ENCODE measurements around the gene STARD3NL. TPM values are rescaled to one million over a fixed set of nuclear protein-coding genes. Genes with fewer than 3 reads are reported as not detected.
A peak's percentile ranks its signal among the peaks of the same experiment; 100 is the strongest.

STARD3NL gene
- total and polyA plus RNA-seq, 2 of the 13 experiments (the other 11 are each of a cell fraction or from before 2014, with no cell fraction given), result 37.3 to 42.3 TPM

- TF ChIP-seq ZNF687 (CRISPR knock-in tag; IDR thresholded peaks at IDR 0.05) (peak; percentile 95), HOMEZ (CRISPR knock-in tag; IDR thresholded peaks at IDR 0.05; ENCODE audit: low read depth) (peak; percentile 84), CHD2 (IDR thresholded peaks at IDR 0.05; ENCODE audit: low read depth, low read length) (no peak), SIX4 (CRISPR knock-in tag; IDR thresholded peaks at IDR 0.05) (no peak), ZC3H13 (CRISPR knock-in tag; IDR thresholded peaks at IDR 0.05) (no peak), EHMT2 (IDR thresholded peaks at IDR 0.05; ENCODE audit: borderline replicate concordance, low read depth, low read length) (no peak), HDAC6 (IDR thresholded peaks at IDR 0.05; ENCODE audit: low read depth, low read length) (no peak), KDM1A (CRISPR knock-in tag; IDR thresholded peaks at IDR 0.05) (0 out of 2 replicates have a peak, but pooled peaks have one; percentile 53), ZNF260 (CRISPR knock-in tag; IDR thresholded peaks at IDR 0.05; ENCODE audit: borderline replicate concordance, low read depth) (no peak), PTBP1 (IDR thresholded peaks at IDR 0.05; ENCODE audit: low read depth, low read length, poor library complexity, severe bottlenecking) (no peak), TFAP4 (IDR thresholded peaks at IDR 0.05; ENCODE audit: borderline replicate concordance, low read depth) (no peak), HES4 (CRISPR knock-in tag; IDR thresholded peaks at IDR 0.05; ENCODE audit: borderline replicate concordance) (no peak), SRF (IDR thresholded peaks at IDR 0.05; ENCODE audit: low read depth, low read length) (no peak), ZFY (CRISPR knock-in tag; IDR thresholded peaks at IDR 0.05) (peak; percentile 75), ZNF619 (CRISPR knock-in tag; IDR thresholded peaks at IDR 0.05) (no peak), MIER3 (CRISPR knock-in tag; IDR thresholded peaks at IDR 0.05; ENCODE audit: borderline replicate concordance) (no peak), ZMAT5 (CRISPR knock-in tag; IDR thresholded peaks at IDR 0.05; ENCODE audit: borderline replicate concordance, low read depth) (no peak), BRCA1 (CRISPR knock-in tag; IDR thresholded peaks at IDR 0.05) (no peak; the same call in 1 of the 2 replicates), ISX (CRISPR knock-in tag; conservative IDR thresholded peaks at IDR 0.05) (no peak), PATZ1 (CRISPR knock-in tag; IDR thresholded peaks at IDR 0.05) (peak; percentile 34; the same call in 1 of the 2 replicates), ZNF292 (CRISPR knock-in tag; IDR thresholded peaks at IDR 0.05; ENCODE audit: borderline replicate concordance, low read depth) (peak; percentile 22; the same call in 1 of the 2 replicates)
These were observed at the start of gene STARD3NL (continued) for GRCh38 chr7:38178004-38178694.
